HG02840 (cell line): ENCODE results near the gene STRN.
"Not testable (repeated sequence)": the region's sequence is repeated elsewhere in the genome, so short reads cannot be mapped to it uniquely, and the experiment has no call there.

Source experiments
- ATAC-seq: cut with Tn5 transposase; IDR thresholded peaks from one replicate; pipeline ENCODE4 v1.9.1; 2021; ENCODE audit warnings: mild to moderate bottlenecking, moderate library complexity, moderate number of reproducible peaks; ENCODE audit not compliant: unreplicated experiment, low FRiP score

STRN gene

GRCh38 chr2:36857713-36858112 lies 108.6 kb downstream of the STRN start:
- ATAC-seq: no peak

- ATAC-seq: no peak
Measured at GRCh38 chr2:36855429-36855828, 110.9 kb downstream of the STRN start.

GRCh38 chr2:36854241-36854640 lies 112.1 kb downstream of the STRN start:
- ATAC-seq: no peak

DNA sequence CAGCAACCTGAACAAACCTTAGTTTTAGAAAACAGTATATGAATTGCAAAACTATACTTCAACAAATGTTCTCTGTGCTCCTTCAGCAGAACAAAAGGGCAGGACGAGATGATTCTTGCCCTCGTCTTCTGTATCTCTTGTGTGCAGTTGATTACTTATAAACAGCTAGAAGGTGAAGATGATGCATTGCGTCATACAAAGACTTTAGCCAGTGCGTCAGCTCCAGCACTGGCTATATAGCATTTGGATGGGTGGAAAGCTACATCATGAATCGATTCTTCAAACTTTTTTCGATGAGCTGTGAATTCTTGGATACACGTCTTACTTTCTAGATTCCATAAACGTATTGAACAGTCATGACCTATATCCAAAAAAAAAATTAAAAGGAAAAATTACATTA lies 117.1 kb downstream of the STRN start:
- ATAC-seq: no peak

GRCh38 chr2:36843838-36844237 lies 122.5 kb downstream of the STRN start:
- ATAC-seq: no peak

- no peak for ATAC-seq
Measured at GRCh38 chr2:36839976-36840617, 126.2 kb downstream of the STRN start.

DNA sequence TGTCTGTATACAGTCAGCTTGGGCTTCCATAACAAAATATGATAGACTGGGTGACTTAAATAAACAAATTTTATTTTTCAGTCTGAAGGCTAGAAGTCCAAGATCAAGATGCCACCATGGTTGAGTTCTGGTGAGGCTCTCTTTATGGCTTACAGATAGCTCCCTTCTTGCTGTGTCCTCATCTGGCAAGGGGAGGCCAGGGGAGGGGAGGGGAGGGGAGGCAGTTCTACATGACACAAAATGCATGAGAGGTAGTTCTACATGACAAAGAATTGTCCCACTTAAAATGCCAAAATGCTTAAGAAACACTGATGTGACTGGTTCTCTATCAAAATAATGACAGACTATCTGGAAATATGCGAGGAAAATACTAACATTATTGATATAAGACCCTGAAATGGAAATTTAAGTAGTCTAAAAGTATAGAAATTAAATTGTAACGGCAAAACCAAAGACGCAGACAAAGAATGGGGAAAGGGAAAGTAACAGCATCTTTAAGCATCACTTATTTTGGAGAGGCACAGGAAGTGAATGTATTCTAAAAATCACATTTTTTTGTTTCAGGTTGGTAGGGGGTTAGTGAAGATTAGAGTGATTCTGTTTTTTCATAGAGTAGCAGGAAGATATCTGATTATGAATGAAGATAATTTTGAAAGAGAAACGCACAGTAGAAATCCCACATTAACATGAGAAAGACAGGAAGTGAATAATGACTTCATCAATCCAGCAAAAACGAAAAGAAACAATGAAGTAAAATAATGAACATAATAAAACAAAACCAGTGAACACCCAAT lies 131.4 kb downstream of the STRN start:
- ATAC-seq: no peak

GRCh38 chr2:36834203-36834602 lies 132.1 kb downstream of the STRN start:
- no peak for ATAC-seq

- no peak for ATAC-seq
Measured at GRCh38 chr2:36831185-36831584, 135.2 kb downstream of the STRN start.

DNA sequence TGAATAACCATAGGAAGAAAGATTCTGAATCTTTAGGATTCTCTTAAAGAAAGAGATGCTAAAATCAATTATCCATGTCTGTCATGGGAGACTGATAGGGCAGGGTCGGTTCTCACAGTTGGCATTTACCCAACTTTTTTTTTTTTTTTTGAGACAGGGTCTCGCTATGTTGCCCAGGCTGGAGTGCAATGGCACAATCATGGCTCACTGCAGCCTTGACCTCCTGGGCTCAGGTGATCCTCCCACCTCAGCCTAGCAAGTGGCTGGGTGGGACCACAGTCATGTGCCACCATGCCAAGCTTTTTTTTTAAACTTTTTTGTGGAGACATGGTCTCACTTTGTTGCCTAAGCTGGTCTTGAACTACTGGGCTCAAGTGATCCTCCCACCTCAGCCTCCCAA lies 141.7 kb downstream of the STRN start:
- ATAC-seq: not testable (repeated sequence)

- ATAC-seq: no peak
Measured at GRCh38 chr2:36824273-36824672, 142.1 kb downstream of the STRN start.

GRCh38 chr2:36823862-36824261 lies 142.5 kb downstream of the STRN start:
- no peak for ATAC-seq

DNA sequence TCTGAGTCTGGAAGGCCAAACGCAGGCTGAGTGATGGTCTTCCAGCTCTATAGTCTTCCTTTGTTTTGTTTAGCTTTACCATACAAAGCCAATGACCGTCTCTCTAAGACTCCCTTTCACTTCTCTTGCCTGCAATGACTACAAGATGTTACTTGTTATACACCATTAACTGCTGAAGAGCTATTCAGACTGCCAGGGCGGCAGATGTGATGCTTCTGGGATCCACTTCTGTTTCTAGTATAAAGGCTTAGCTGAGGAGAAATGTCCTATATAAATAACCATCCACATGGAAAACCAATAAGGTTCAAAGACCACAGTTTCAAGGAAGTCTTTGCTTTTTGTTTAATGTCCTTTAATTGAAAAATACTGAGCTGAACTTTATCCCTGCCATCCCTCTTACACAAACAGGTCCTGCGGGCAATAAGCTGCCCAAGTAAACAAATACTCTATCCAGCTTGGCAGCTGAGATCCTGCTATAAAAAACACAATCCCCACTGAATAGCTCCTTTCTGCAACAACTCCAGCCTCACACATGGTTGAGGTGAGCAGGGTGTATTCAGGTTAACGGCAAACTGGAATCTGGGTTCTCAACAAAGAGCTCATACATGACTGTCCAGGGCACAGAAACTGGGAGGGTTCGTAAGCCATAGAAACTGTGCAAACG lies 145.3 kb downstream of the STRN start:
- ATAC-seq: no peak

DNA sequence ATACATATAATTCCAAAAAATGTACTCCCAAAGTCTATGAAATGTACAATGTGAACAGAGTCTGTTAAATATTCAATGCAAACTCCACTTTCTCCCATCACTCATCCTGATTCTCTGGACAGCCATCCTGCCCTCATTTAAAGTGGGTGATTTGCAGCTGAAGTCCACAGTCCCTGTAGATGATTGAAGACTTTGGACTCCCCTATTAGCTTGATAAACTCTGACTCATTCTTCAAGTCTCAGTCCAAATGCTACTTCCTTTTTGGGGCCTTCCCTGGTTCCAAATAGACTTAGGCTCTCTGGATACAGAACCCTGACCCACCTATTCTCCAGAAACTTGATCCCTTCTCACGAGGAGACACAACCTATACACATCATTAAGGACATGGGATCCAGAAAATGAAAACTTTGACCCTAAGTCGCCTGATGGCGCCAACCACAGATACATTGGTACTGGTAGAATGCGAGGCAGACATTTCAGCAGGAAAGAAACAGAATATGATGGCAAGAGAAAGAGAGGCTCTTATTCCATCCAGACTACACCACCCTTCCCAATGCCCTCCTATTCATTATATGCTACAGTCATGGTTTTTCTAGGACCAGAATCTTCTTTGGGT lies 147.1 kb downstream of the STRN start:
- ATAC-seq: no peak

DNA sequence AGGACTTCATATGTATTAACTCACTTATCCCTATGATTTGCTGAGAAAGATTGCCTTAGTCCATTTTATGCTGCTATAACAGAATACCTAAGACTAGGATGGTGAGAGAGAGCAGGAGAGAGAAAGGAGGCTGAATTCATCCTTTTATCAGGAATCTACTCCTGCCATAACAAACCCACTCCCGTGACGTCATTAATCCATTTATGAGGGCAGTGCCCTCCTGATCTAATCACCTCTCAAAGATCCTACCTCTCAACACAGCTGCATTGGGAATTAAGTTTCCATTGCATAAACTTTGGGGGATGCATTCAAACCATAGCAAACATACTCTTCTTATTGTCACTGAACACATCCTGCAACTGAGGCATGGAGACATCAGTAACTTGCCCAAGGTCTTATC lies 147.8 kb downstream of the STRN start:
- no peak for ATAC-seq

- ATAC-seq: no peak
Measured at GRCh38 chr2:36812196-36812595, 154.1 kb downstream of the STRN start.

- no peak for ATAC-seq
Measured at GRCh38 chr2:36811071-36811470, 155.3 kb downstream of the STRN start.

DNA sequence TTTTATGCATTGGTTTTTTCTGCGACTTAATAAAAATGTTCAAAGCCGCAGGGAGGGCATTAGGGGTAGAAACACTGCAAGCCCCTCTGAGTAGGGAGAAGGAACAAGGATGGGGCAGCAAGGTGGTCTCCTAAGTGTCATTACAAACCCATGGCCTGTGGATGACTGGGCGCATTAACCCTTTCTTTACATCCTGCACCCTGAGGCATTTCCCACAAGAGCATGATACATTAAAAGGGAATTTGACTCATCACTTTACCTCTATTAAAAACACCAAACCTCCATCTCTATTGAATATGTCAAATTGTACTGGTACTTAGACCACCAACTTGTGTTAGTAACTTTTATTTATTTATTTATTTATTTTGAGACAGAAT lies 157.3 kb downstream of the STRN start:
- no peak for ATAC-seq

DNA sequence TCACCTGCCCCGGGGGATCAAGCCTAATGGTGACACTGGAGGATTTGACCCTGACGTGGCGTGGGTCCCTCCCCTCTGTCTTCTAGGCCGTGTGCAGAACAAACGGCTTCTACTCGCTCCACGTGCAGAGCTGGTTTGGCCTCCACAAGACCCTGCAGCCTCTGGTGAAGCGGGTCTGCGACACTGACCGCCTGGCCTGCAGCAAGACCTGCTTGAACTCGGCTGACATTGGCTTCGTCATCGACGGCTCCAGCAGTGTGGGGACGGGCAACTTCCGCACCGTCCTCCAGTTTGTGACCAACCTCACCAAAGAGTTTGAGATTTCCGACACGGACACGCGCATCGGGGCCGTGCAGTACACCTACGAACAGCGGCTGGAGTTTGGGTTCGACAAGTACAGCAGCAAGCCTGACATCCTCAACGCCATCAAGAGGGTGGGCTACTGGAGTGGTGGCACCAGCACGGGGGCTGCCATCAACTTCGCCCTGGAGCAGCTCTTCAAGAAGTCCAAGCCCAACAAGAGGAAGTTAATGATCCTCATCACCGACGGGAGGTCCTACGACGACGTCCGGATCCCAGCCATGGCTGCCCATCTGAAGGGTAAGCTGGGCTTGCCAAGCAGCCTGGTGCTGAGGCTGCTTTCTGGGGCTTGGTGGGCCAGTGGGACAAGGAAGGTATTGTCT lies 157.8 kb downstream of the STRN start:
- ATAC-seq: no peak

GRCh38 chr2:36807223-36807886 lies 159.0 kb downstream of the STRN start:
- no peak for ATAC-seq
